GM06990 (cell line): ENCODE data around the gene ZBTB37.
"Not testable (repeated sequence)": the region's sequence is repeated elsewhere in the genome, so short reads cannot be mapped to it uniquely, and the experiment has no call there.

ENCODE experiments used
- DNase-seq: peaks from one replicate; pipeline ENCODE4 v3.0.0-alpha.2; 2011; ENCODE audit not compliant: insufficient read length; ENCODE audit errors: extremely low read depth
- H3K27me3 ChIP-seq: replicated peaks from 2 replicates; pipeline ENCODE4 v1.6.0; 2011; ENCODE audit warnings: low read length; ENCODE audit not compliant: control insufficient read depth, insufficient read depth
- H3K36me3 ChIP-seq: 2 replicates; pipeline ENCODE4 v1.5.1; 2011; ENCODE audit warnings: low read length; ENCODE audit not compliant: control insufficient read depth, insufficient read depth
- H3K4me3 ChIP-seq: replicated peaks from 2 replicates; pipeline ENCODE4 v1.5.1; 2011; ENCODE audit warnings: low read depth, mild to moderate bottlenecking, control low read depth, low read length
- TF ChIP-seq, protein P1 (sequence below): IDR thresholded peaks from 2 replicates; pipeline ENCODE4 v1.5.1; 2011; ENCODE audit warnings: low read length, control low read depth, mild to moderate bottlenecking, inconsistent platforms; ENCODE audit not compliant: insufficient read depth, poor library complexity, severe bottlenecking

The ZBTB37 gene

DNA sequence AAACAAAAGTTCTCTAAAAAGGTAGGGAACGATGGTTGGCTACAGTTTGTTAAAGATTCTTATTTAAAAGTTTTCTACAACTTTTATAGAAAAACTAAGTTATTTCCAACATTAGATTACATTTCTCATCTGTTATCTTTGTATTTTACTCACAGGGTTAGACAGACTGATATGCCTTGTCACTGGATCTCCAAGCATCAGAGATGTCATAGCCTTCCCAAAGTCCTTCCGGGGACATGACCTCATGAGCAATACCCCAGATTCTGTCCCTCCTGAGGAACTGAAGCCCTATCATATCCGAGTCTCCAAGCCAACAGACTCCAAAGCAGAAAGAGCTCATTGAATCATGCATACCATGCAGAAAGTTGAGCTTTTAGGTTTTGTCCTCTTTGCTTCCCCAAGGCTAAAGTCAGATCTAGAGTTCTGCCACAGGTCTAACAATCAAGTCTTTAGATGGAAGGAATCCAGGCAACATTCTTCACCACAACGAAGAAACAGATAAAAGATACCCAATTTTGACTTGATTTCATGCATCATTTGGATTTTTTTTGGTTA is 10.7 kb upstream of the ZBTB37 start:
- no peak overlapping the region for H3K4me3 ChIP-seq
- no peak for DNase-seq
- peaks cover 4% of the 10 kb centered on the region for H3K36me3 ChIP-seq
- no peaks in the 10 kb centered on the region for H3K27me3 ChIP-seq
- TF ChIP-seq, protein P1, sequence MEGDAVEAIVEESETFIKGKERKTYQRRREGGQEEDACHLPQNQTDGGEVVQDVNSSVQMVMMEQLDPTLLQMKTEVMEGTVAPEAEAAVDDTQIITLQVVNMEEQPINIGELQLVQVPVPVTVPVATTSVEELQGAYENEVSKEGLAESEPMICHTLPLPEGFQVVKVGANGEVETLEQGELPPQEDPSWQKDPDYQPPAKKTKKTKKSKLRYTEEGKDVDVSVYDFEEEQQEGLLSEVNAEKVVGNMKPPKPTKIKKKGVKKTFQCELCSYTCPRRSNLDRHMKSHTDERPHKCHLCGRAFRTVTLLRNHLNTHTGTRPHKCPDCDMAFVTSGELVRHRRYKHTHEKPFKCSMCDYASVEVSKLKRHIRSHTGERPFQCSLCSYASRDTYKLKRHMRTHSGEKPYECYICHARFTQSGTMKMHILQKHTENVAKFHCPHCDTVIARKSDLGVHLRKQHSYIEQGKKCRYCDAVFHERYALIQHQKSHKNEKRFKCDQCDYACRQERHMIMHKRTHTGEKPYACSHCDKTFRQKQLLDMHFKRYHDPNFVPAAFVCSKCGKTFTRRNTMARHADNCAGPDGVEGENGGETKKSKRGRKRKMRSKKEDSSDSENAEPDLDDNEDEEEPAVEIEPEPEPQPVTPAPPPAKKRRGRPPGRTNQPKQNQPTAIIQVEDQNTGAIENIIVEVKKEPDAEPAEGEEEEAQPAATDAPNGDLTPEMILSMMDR = no peak

DNA sequence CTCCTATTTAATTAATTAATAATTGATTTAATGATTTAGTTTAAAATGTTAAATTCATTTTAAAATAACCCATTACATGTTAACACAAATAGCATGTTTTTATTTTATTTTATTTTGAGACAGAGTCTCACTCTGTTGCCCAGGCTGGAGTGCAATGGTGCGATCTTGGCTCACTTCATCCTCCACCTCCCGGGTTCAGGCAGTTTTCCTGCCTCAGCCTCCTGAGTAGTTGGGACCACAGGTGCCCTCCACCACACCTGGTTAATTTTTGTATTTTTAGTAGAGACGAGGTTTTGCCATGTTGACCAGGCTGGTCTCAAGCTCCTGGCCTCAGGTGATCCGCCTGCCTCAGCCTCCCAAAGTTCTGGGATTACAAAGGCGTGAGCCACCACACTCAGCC is 8.6 kb upstream of the ZBTB37 start:
- H3K27me3 ChIP-seq, H3K4me3 ChIP-seq, H3K36me3 ChIP-seq, DNase-seq: not testable (repeated sequence)

DNA sequence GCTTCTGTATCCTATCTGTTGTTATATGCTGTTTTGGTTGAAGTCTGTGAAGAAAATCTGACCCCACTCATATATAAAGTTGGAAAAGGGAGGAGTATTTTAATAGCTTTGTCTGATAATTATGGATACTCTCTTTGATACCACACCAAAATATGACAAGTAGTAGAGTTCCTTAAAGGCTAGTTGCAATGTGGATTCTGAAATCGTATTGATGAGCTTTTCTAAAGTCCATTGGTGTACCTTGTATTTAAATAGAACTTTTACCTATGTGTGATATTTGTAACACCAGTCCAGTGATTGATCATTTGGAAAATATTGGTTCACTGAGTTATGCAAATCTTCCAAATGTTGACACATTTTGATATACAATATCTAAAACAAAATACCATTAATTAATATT is 8.1 kb upstream of the ZBTB37 start:
- no peak for DNase-seq
- H3K4me3 ChIP-seq = no peak overlapping the region
- H3K36me3 ChIP-seq = peaks cover 9% of the 10 kb centered on the region
- H3K27me3 ChIP-seq = no peaks in the 10 kb centered on the region
- TF ChIP-seq, protein P1 = no peak

DNA sequence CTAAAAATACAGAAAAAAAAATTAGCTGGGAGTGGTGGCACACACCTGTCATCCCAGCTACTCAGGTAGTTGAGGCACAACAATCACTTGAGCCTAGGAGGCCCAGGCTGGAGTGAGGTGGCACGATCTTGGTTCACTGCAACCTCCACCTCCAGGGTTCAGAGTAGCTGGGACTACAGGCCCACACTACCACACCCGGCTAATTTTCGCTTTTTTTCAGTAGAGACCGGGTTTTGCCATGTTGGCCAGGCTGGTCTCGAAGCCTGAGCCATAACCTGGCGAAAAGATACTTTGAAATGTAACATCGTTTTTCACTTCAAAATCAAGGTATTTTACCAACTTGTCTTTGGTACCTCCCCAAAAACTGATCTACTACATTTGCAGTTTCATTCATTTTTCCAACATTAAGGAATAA is 6.4 kb upstream of the ZBTB37 start:
- TF ChIP-seq, protein P1 = no peak
- DNase-seq = no peak
- Histone ChIP-seq H3K4me3 (no peak overlapping the region), H3K36me3 (peaks cover 14% of the 10 kb centered on the region), H3K27me3 (no peaks in the 10 kb centered on the region)

DNA sequence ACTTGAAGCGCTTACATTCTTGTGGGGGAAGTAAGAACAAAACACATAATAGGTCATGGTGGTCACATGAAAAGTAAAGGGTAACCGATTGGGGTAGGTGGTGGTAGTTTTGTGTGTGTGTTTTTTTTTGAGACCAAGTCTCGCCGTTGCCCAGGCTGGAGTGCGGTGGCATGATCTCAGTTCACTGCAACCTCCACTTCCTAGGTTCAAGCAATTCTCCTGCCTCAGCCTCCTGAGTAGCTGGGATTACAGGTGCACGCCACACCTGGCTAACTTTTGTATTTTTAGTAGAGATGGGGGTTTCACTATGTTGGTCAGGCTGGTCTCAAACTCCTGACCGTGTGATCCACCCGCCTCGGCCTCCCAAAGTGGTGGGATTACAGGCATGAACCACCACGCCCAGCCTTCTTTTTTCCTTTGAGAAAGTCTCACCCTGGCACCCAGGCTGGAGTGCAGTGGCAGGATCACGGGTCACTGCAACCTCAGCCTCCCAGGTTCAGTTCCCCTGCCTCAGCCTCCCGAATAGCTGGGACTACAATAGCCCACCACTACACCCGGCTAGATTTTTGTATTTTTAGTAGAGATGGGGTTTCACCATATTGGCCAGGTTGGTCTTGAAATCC is 5.9 kb upstream of the ZBTB37 start:
- not testable (repeated sequence) for H3K27me3 ChIP-seq, H3K4me3 ChIP-seq, DNase-seq
- peaks cover 12% of the 10 kb centered on the region for H3K36me3 ChIP-seq

DNA sequence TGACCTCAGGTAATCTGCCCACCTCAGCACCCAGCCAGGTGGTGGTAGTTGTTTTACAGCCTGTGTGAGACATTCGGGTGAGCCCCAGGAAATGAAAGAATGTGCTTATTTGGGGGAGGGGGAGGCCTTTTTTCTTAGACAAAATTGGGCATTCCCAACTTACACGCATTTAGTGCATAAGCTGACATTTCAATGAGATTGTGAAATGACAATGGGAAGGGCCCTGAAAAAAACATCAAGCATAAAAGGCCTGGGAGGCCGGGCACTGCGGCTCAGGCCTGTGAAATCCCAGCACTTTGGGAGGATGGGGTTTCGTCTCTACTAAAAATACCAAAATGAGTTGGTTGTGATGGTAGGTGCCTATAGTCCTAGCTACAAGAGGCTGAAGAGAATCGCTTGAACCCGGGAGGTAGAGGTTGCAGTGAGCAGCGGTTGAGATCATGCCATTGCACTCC is 5.4 kb upstream of the ZBTB37 start:
- Histone ChIP-seq H3K36me3 (peaks cover 10% of the 10 kb centered on the region), H3K27me3 (no peaks in the 10 kb centered on the region), H3K4me3 (no peak overlapping the region)
- DNase-seq = no peak
- TF ChIP-seq, protein P1 = no peak
